IPS-15b (cell line): ENCODE results near the gene HPN.

Experiments
- H3K27me3 ChIP-seq: one replicate; pipeline ENCODE4 v1.6.1; 2013; ENCODE audit warnings: low read length; ENCODE audit not compliant: control insufficient read depth, insufficient read depth
- H3K36me3 ChIP-seq: one replicate; pipeline ENCODE4 v1.6.1; 2013; ENCODE audit warnings: low read length; ENCODE audit not compliant: control insufficient read depth, insufficient read depth
- H3K4me1 ChIP-seq: one replicate; pipeline ENCODE4 v1.6.1; 2013; ENCODE audit warnings: mild to moderate bottlenecking, low read length; ENCODE audit not compliant: control insufficient read depth, insufficient read depth
- H3K4me3 ChIP-seq: one replicate; pipeline ENCODE4 v1.5.1; 2013; ENCODE audit warnings: low read depth, low read length
- H3K9ac ChIP-seq: one replicate; pipeline ENCODE4 v1.6.1; 2013; ENCODE audit warnings: low read depth, mild to moderate bottlenecking, low read length
- H3K9me3 ChIP-seq: one replicate; pipeline ENCODE4 v1.6.1; 2013; ENCODE audit warnings: mild to moderate bottlenecking, low read length; ENCODE audit not compliant: control insufficient read depth, insufficient read depth

HPN gene

GRCh38 chr19:35106898-35107541 is 65.5 kb downstream of the HPN start:
- H3K36me3 ChIP-seq: no peaks in the 10 kb centered on the region
- no peaks in the 10 kb centered on the region for H3K9me3 ChIP-seq
- no peaks in the 10 kb centered on the region for H3K27me3 ChIP-seq
- no peak overlapping the region for H3K4me3 ChIP-seq
- H3K9ac ChIP-seq: no peak overlapping the region
- peaks cover 2% of the 10 kb centered on the region for H3K4me1 ChIP-seq

- peaks cover 2% of the 10 kb centered on the region for H3K4me1 ChIP-seq
- no peak overlapping the region for H3K9ac ChIP-seq
These were observed 66.0 kb downstream of the HPN start for GRCh38 chr19:35107545-35107944.

GRCh38 chr19:35108730-35109129 is 67.2 kb downstream of the HPN start:
- no peaks in the 10 kb centered on the region for H3K27me3 ChIP-seq
- no peak overlapping the region for H3K4me3 ChIP-seq
- H3K4me1 ChIP-seq: peaks cover 2% of the 10 kb centered on the region
- H3K36me3 ChIP-seq: no peaks in the 10 kb centered on the region
- H3K9me3 ChIP-seq: no peaks in the 10 kb centered on the region
- H3K9ac ChIP-seq: no peak overlapping the region

More at GRCh38 chr19:35107545-35107944, 66.0 kb downstream of the HPN start:
- H3K4me3 ChIP-seq: no peak overlapping the region
- no peaks in the 10 kb centered on the region for H3K36me3 ChIP-seq
- H3K27me3 ChIP-seq: no peaks in the 10 kb centered on the region
- H3K9me3 ChIP-seq: no peaks in the 10 kb centered on the region

GRCh38 chr19:35109395-35110112 is 68.0 kb downstream of the HPN start:
- H3K9ac ChIP-seq: no peak overlapping the region
- H3K4me3 ChIP-seq: no peak overlapping the region
- H3K36me3 ChIP-seq: no peaks in the 10 kb centered on the region
- H3K4me1 ChIP-seq: peaks cover 7% of the 10 kb centered on the region
- no peaks in the 10 kb centered on the region for H3K27me3 ChIP-seq
- no peaks in the 10 kb centered on the region for H3K9me3 ChIP-seq

- H3K9me3 ChIP-seq: no peaks in the 10 kb centered on the region
- no peak overlapping the region for H3K9ac ChIP-seq
- H3K4me1 ChIP-seq: peaks cover 9% of the 10 kb centered on the region
- H3K36me3 ChIP-seq: no peaks in the 10 kb centered on the region
- H3K4me3 ChIP-seq: no peak overlapping the region
- H3K27me3 ChIP-seq: peaks cover 2% of the 10 kb centered on the region
These were observed 69.5 kb downstream of the HPN start for GRCh38 chr19:35110974-35111373.

GRCh38 chr19:35112995-35113688 is 71.6 kb downstream of the HPN start:
- Histone ChIP-seq H3K9me3 (no peaks in the 10 kb centered on the region), H3K9ac (no peak overlapping the region), H3K27me3 (peaks cover 2% of the 10 kb centered on the region), H3K4me3 (no peak overlapping the region), H3K36me3 (no peaks in the 10 kb centered on the region), H3K4me1 (peaks cover 13% of the 10 kb centered on the region)

- Histone ChIP-seq H3K9ac (no peak overlapping the region), H3K4me1 (peaks cover 13% of the 10 kb centered on the region), H3K27me3 (peaks cover 2% of the 10 kb centered on the region), H3K9me3 (no peaks in the 10 kb centered on the region), H3K36me3 (no peaks in the 10 kb centered on the region), H3K4me3 (peak overlapping the region; percentile 52)
These were observed 73.0 kb downstream of the HPN start for GRCh38 chr19:35114353-35115176.

DNA sequence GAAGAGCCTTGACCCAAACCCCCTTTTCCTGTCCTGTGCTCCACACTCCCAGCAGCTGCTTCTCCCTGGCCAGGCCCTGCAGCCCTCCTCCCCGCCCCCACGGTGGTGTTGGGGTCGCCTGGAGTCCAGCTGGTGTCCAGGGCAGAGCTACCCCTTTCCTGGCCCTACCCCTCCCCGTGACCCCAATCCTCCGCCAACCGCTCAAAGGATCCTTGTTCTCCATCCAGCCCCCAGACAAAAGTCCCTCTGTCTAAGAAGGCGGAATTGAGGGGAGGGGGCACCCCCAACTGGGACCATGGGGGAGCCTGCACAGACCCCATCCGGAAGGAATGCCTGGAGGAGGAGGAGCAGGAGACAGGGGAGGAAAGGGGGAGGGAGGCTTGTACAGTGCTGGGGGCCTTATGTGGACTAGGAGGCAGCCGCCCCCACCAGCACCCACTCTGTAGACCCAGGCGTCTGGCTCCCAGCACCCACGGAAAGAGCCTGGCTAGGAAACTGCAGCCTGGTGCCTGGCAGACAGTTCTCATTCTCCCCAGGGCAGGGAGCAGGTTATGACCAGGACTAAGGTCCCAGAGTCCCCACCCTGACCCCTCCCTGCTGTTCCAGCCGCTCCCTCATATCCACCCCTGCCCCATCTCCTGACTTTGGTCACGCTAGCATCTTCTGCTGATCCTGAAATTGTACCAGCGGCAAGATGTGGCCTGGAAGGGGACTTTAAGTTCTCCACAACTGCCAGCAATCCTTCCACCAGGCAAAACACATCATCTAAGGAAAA is 73.8 kb downstream of the HPN start, which contains the start of gene FXYD3:
Gene FXYD3, plus strand, starts transcription at position 647 of the 775 bp plus-strand sequence. CDS start 3,554 bp downstream, outside the sequence.
- Histone ChIP-seq H3K4me1 (peaks cover 14% of the 10 kb centered on the region), H3K9me3 (no peaks in the 10 kb centered on the region), H3K27me3 (peaks cover 2% of the 10 kb centered on the region), H3K4me3 (peak within 1 kb of the TSS; percentile 52), H3K36me3 (no peaks in the 10 kb centered on the region), H3K9ac (no peak within 1 kb of the TSS)
